ACHN (cell line): Measurements from ENCODE around the gene AMZ1.
A peak's percentile ranks its signal among the peaks of the same experiment; 100 is the strongest.
"Not testable (repeated sequence)": the region's sequence is repeated elsewhere in the genome, so short reads cannot be mapped to it uniquely, and the experiment has no call there.

Experiments
- DNase-seq: peaks from one replicate; pipeline ENCODE4 v3.0.0-alpha.2; 2015
- in situ Hi-C: cut with HindIII; loops from 2 replicates; pipeline ENCODE4 v1.10.0; 2017; ENCODE audit warnings: low sequenced_read_pairs, low pct_ligation_motif_present, low pct_unique_long_range_greater_than_20kb

Gene AMZ1

GRCh38 chr7:2681929-2682799, 5.8 kb upstream of the AMZ1 start:
- no peak for DNase-seq
- in situ Hi-C loops: no loop called here

GRCh38 chr7:2684501-2684900, 3.5 kb upstream of the AMZ1 start:
- in situ Hi-C loops: no loop called here
- DNase-seq: no peak

- in situ Hi-C loops: no loop called here
- no peak for DNase-seq
These were observed 1.9 kb upstream of the AMZ1 start for GRCh38 chr7:2686101-2686500.

- DNase-seq: peak; percentile 92
- in situ Hi-C loops: no loop called here
These were observed 598 bp upstream of the AMZ1 start for GRCh38 chr7:2687338-2687869.

- peak; percentile 75 for DNase-seq
- in situ Hi-C loops: no loop called here
These were observed 674 bp downstream of the AMZ1 start for GRCh38 chr7:2688409-2689342.

GRCh38 chr7:2689343-2689847, 1.4 kb downstream of the AMZ1 start:
- DNase-seq: no peak
- in situ Hi-C loops: no loop called here

GRCh38 chr7:2689951-2690705, 2.1 kb downstream of the AMZ1 start:
- in situ Hi-C loops: no loop called here
- DNase-seq: no peak

- in situ Hi-C loops: no loop called here
- no peak for DNase-seq
These were observed 3.2 kb downstream of the AMZ1 start for GRCh38 chr7:2691011-2691707.

GRCh38 chr7:2691932-2692439, 4.0 kb downstream of the AMZ1 start:
- DNase-seq, in situ Hi-C loops: not testable (repeated sequence)

GRCh38 chr7:2692543-2692942, 4.5 kb downstream of the AMZ1 start:
- no peak for DNase-seq
- in situ Hi-C loops: no loop called here

- DNase-seq, in situ Hi-C loops: not testable (repeated sequence)
These were observed 5.6 kb downstream of the AMZ1 start for GRCh38 chr7:2693420-2694121.

GRCh38 chr7:2694122-2694436, 6.1 kb downstream of the AMZ1 start:
- in situ Hi-C loops, DNase-seq: not testable (repeated sequence)

GRCh38 chr7:2698581-2699288, 10.7 kb downstream of the AMZ1 start:
- DNase-seq: no peak
- in situ Hi-C loops: no loop called here

GRCh38 chr7:2699289-2699620, 11.3 kb downstream of the AMZ1 start:
- in situ Hi-C loops: no loop called here
- no peak for DNase-seq

GRCh38 chr7:2700141-2700850, 12.3 kb downstream of the AMZ1 start:
- in situ Hi-C loops: no loop called here
- DNase-seq: no peak

- no peak for DNase-seq
- in situ Hi-C loops: no loop called here
These were observed 13.4 kb downstream of the AMZ1 start for GRCh38 chr7:2701424-2701823.
